CD4-positive, alpha-beta memory T cell (primary cell): ENCODE results near the gene SH3BP4. TPM values are rescaled to one million over a fixed set of nuclear protein-coding genes. Genes with fewer than 3 reads are reported as not detected.

ENCODE experiments used
- CTCF ChIA-PET: fragments of 350-600 bp; sonication (Branson Sonifier 250); formaldehyde crosslinking; loops from one replicate; lab custom pipeline; 2021; ENCODE audit warnings: inconsistent platforms; ENCODE audit not compliant: partially characterized antibody; lab: Charles Lee
- POLR2A ChIA-PET: fragments of 350-600 bp; sonication (Branson Sonifier 250); formaldehyde crosslinking; loops from one replicate; lab custom pipeline; 2021; ENCODE audit not compliant: partially characterized antibody; lab: Charles Lee
- DNase-seq, 5 donors: peaks; one replicate each; pipeline versions ENCODE4 v3.0.0 to v3.0.0-alpha.2; 2020 to 2022; ENCODE audit warnings: mixed read lengths in 1 of 5
- H3K27ac ChIP-seq: one replicate; pipeline ENCODE4 v1.7.0; 2013; ENCODE audit warnings: low read depth, low read length
- H3K27me3 ChIP-seq: 2 replicates; pipeline ENCODE4 v1.7.0; 2013; ENCODE audit warnings: mild to moderate bottlenecking, low read length, moderate library complexity; ENCODE audit not compliant: insufficient read depth
- H3K36me3 ChIP-seq: 2 replicates; pipeline ENCODE4 v1.7.0; 2013; ENCODE audit warnings: mild to moderate bottlenecking, low read length, moderate library complexity; ENCODE audit not compliant: insufficient read depth
- H3K4me1 ChIP-seq: 2 replicates; pipeline ENCODE4 v1.7.0; 2013; ENCODE audit warnings: mild to moderate bottlenecking, low read length, moderate library complexity; ENCODE audit not compliant: insufficient read depth
- H3K4me3 ChIP-seq, 2 donors: one replicate each; pipeline ENCODE4 v1.7.0; 2013; ENCODE audit warnings: low read length in 2 of 2, mild to moderate bottlenecking in 1 of 2
- H3K9me3 ChIP-seq, 2 donors: one replicate each; pipeline ENCODE4 v1.7.0; 2013; ENCODE audit warnings: low read length in 2 of 2, control low read depth in 1 of 2; ENCODE audit not compliant: control insufficient read depth in 1 of 2
- H3K27ac Mint-ChIP-seq, 7 donors: one replicate each; pipeline ENCODE4 v1.8.0; 2020 to 2021; ENCODE audit warnings: mixed read lengths in 7 of 7, mild to moderate bottlenecking in 6 of 7, inconsistent platforms in 3 of 7, moderate library complexity in 3 of 7
- H3K27me3 Mint-ChIP-seq, 2 donors: one replicate each; pipeline ENCODE4 v1.8.0; 2020 to 2021; ENCODE audit warnings: mixed read lengths in 2 of 2
- H3K36me3 Mint-ChIP-seq, 2 donors: one replicate each; pipeline ENCODE4 v1.8.0; 2020 to 2021; ENCODE audit warnings: mixed read lengths in 2 of 2, inconsistent platforms in 1 of 2, mild to moderate bottlenecking in 1 of 2
- H3K4me1 Mint-ChIP-seq, 4 donors: one replicate each; pipeline ENCODE4 v1.8.0; 2020 to 2021; ENCODE audit warnings: mixed read lengths in 4 of 4, mild to moderate bottlenecking in 1 of 4
- H3K4me3 Mint-ChIP-seq, 8 donors: one replicate each; pipeline ENCODE4 v1.8.0; 2020 to 2021; ENCODE audit warnings: mixed read lengths in 8 of 8, mild to moderate bottlenecking in 7 of 8, moderate library complexity in 6 of 8, inconsistent platforms in 3 of 8
- H3K9me3 Mint-ChIP-seq, 8 donors: one replicate each; pipeline ENCODE4 v1.8.0; 2020 to 2021; ENCODE audit warnings: mixed read lengths in 8 of 8, mild to moderate bottlenecking in 5 of 8, inconsistent platforms in 3 of 8, moderate library complexity in 1 of 8
- intact Hi-C: fragments of 100-400 bp; cut with micrococcal nuclease; formaldehyde crosslinking; loops from one replicate; pipeline ENCODE4 v1.15.1; 2023
- polyA plus RNA-seq, 2 donors: library from polyadenylated mRNA; unstranded; fragments of 300-500 nt; fragmentation: Illumina TruSeq; gene quantifications; one replicate each; pipeline ENCODE4 v1.2.3, GENCODE V29; 2021
- total RNA-seq, 2 experiments: library from RNA; stranded (reverse); gene quantifications; one replicate each; pipeline ENCODE4 v1.2.3, GENCODE V29; 2021

The SH3BP4 gene
- total and polyA plus RNA-seq, 4 experiments from 2014 or later, result 0.20 TPM; not detected in 3

DNA sequence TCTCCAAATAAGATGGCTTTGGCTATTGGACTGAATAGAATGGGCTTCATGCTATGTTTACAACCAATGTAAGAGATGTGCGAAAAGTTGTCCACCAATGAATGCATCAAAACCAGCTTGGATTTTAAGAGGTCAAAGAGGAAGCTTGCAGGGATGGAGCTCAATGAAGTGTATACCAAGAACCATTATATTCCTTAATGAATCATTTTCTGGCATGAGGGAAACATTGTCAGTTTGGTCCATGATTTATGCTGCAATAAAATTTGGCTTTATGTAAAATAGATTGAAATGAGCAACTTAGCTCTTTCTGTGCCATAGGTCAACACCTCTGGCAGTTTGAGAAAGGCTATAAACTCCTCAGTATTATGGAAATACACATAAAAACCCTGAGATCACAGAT, 107.3 kb downstream of the SH3BP4 start:
- no peak overlapping the region for H3K4me3 ChIP-seq
- intact Hi-C loops, result no loop called here
- Mint-ChIP-seq H3K36me3 (no peaks in the 10 kb centered on the region), H3K4me3 (no peak overlapping the region), H3K4me1 (no peaks in the 10 kb centered on the region), H3K9me3 (peaks cover 0 to 5% (median 1%) of the 10 kb centered on the region in 8 donors), H3K27me3 (peaks cover 7 to 16% of the 10 kb centered on the region in 2 donors), H3K27ac (no peak overlapping the region)
- POLR2A ChIA-PET, result no interaction called here
- H3K27ac ChIP-seq, result no peak overlapping the region
- DNase-seq, result no peak
- H3K4me1 ChIP-seq, result no peaks in the 10 kb centered on the region
- CTCF ChIA-PET, result no interaction called here
- no peaks in the 10 kb centered on the region for H3K36me3 ChIP-seq
- H3K9me3 ChIP-seq, result no peaks in the 10 kb centered on the region
- H3K27me3 ChIP-seq, result no peaks in the 10 kb centered on the region

DNA sequence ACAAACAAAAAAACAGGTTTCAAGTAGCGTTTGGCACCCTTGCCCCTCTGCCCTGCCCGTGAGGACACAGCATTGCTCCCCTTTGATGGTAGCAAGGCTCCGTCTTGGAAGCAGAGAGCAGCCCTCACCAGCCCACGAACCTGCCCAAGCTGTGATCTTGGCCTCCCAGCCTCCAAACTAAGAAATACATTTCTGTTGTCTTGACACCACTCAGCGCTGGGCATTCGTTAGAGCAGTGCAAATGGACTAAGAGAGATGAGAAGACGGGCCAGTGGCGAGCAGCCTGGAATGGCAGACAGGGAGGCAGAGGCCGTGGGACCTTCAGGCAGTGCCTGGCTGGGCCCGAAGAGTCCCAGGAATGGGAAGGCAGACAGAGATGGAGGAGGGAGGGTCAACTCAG, 109.8 kb downstream of the SH3BP4 start:
- POLR2A ChIA-PET, result no interaction called here
- Mint-ChIP-seq H3K4me3 (no peak overlapping the region), H3K4me1 (no peaks in the 10 kb centered on the region), H3K27ac (no peak overlapping the region), H3K27me3 (peaks cover 7 to 13% of the 10 kb centered on the region in 2 donors), H3K36me3 (no peaks in the 10 kb centered on the region), H3K9me3 (peaks cover 0 to 5% (median 1%) of the 10 kb centered on the region in 8 donors)
- Histone ChIP-seq H3K4me3 (no peak overlapping the region), H3K9me3 (no peaks in the 10 kb centered on the region), H3K27me3 (no peaks in the 10 kb centered on the region), H3K4me1 (no peaks in the 10 kb centered on the region), H3K36me3 (no peaks in the 10 kb centered on the region), H3K27ac (no peak overlapping the region)
- CTCF ChIA-PET, result no interaction called here
- no peak for DNase-seq
- intact Hi-C loops, result no loop called here

DNA sequence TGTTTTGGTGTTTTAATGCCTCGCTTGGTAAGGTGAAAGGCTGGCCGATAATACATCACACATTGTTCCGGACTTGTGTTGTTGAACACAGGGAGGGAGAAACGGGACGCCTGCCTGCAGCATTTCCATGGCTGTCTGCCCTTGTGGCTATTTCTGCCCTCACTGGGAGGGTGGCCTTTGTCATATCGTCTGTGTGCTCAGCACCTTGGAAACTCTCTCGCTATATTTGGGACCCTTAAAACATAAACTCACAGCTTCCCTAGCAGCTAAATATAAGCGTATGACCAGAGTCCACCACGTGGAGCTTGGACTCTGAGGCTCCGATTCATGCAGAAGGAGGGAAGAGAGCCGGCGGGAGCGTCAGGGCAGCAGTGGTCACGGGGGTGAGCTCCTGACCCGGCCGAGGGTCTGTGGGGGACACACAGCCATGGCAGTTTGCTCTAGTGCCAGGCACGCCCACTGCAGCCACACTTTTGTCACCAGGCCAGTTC, 111.7 kb downstream of the SH3BP4 start:
- Histone ChIP-seq H3K27me3 (no peaks in the 10 kb centered on the region), H3K36me3 (no peaks in the 10 kb centered on the region), H3K4me1 (no peaks in the 10 kb centered on the region), H3K9me3 (no peaks in the 10 kb centered on the region), H3K27ac (no peak overlapping the region), H3K4me3 (no peak overlapping the region)
- Mint-ChIP-seq H3K4me1 (no peaks in the 10 kb centered on the region), H3K27ac (no peak overlapping the region), H3K36me3 (no peaks in the 10 kb centered on the region), H3K27me3 (peaks cover 4 to 9% of the 10 kb centered on the region in 2 donors), H3K9me3 (peaks cover 0 to 4% (median 0%) of the 10 kb centered on the region in 8 donors), H3K4me3 (no peak overlapping the region)
- ChIA-PET CTCF (no interaction called here), POLR2A (no interaction called here)
- intact Hi-C loops, result no loop called here
- DNase-seq, result no peak

DNA sequence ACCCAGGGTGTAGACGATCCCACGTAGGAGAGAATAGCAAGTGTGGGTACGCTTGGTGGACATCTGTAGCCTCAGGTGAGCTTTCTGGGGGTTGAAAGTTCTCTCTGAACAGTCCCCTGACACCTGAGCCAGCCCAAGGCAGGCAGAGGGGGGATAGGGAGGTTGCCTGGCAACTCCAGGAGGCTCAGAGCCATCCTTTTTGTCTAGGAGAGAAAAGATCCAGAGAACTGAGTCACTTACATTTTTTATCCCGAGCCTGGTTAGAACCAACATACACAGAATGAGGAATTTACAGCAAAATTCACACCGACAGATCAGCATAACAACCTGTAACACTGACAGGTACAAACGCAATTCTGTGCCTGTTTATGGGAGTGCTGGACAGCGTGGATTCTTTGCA, 113.2 kb downstream of the SH3BP4 start:
- Histone ChIP-seq H3K4me3 (no peak overlapping the region), H3K9me3 (no peaks in the 10 kb centered on the region), H3K27ac (no peak overlapping the region), H3K4me1 (no peaks in the 10 kb centered on the region), H3K36me3 (no peaks in the 10 kb centered on the region), H3K27me3 (no peaks in the 10 kb centered on the region)
- no peaks in the 10 kb centered on the region for H3K9me3 Mint-ChIP-seq
- H3K4me3 Mint-ChIP-seq, result no peak overlapping the region
- intact Hi-C loops, result no loop called here
- H3K27me3 Mint-ChIP-seq, result peaks cover 6 to 9% of the 10 kb centered on the region in 2 donors
- CTCF ChIA-PET, result no interaction called here
- no peaks in the 10 kb centered on the region for H3K4me1 Mint-ChIP-seq
- no peaks in the 10 kb centered on the region for H3K36me3 Mint-ChIP-seq
- POLR2A ChIA-PET, result no interaction called here
- H3K27ac Mint-ChIP-seq, result no peak overlapping the region
- no peak for DNase-seq

DNA sequence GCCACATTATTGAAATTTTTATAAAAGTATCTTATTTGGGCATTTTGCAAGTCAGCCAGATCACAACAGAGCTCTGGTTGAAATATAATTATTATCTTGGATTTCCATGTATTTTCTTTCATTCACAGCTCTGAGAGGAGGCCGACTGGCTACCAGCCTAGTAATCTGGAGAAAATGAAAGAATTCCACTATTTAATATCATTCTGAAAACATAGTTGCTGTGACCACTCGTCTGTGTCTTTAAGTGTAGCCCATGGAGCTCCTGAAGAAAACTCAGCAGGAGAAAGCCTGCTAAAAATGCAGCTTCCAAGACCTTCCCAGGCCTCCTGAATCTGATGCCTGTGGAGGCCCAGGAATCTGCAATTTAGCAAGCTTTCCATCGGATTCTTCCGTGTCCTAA, 114.7 kb downstream of the SH3BP4 start:
- H3K4me3 Mint-ChIP-seq, result no peak overlapping the region
- intact Hi-C loops, result no loop called here
- DNase-seq, result no peak
- Histone ChIP-seq H3K4me3 (no peak overlapping the region), H3K4me1 (no peaks in the 10 kb centered on the region), H3K27ac (no peak overlapping the region), H3K9me3 (no peaks in the 10 kb centered on the region), H3K36me3 (no peaks in the 10 kb centered on the region), H3K27me3 (no peaks in the 10 kb centered on the region)
- no peaks in the 10 kb centered on the region for H3K4me1 Mint-ChIP-seq
- no peaks in the 10 kb centered on the region for H3K36me3 Mint-ChIP-seq
- no peak overlapping the region for H3K27ac Mint-ChIP-seq
- H3K27me3 Mint-ChIP-seq, result peaks cover 6 to 9% of the 10 kb centered on the region in 2 donors
- ChIA-PET CTCF (no interaction called here), POLR2A (no interaction called here)
- peaks cover 0 to 2% (median 0%) of the 10 kb centered on the region in 8 donors for H3K9me3 Mint-ChIP-seq

DNA sequence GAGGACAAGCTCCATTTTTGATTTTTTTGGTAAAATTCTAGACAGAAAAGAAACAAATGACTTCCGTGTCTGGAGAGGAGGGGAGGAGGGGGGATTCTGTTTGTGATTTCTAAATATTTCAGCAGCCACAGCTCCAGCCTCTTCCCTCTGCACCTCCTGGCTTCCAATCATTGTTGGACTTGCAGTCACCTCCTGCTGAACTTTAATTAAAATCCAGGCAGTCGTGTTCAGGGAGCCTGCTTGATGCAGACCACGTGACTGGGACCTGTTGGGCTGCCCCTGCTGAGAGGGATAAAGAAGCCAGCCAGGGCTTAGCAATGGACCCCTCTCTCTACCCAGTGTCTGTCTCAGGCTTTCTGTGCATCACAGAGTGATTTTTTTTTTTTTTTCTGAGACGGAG, 115.1 kb downstream of the SH3BP4 start:
- H3K4me1 Mint-ChIP-seq, result no peaks in the 10 kb centered on the region
- POLR2A ChIA-PET, result no interaction called here
- H3K27me3 ChIP-seq, result no peaks in the 10 kb centered on the region
- H3K27ac Mint-ChIP-seq, result no peak overlapping the region
- intact Hi-C loops, result no loop called here
- no peak overlapping the region for H3K4me3 Mint-ChIP-seq
- no peaks in the 10 kb centered on the region for H3K9me3 ChIP-seq
- no peak overlapping the region for H3K4me3 ChIP-seq
- CTCF ChIA-PET, result no interaction called here
- no peaks in the 10 kb centered on the region for H3K36me3 ChIP-seq
- H3K9me3 Mint-ChIP-seq, result peaks cover 0 to 2% (median 0%) of the 10 kb centered on the region in 8 donors
- no peak overlapping the region for H3K27ac ChIP-seq
- H3K4me1 ChIP-seq, result no peaks in the 10 kb centered on the region
- H3K27me3 Mint-ChIP-seq, result peaks cover 8 to 10% of the 10 kb centered on the region in 2 donors
- no peaks in the 10 kb centered on the region for H3K36me3 Mint-ChIP-seq
- DNase-seq, result no peak

DNA sequence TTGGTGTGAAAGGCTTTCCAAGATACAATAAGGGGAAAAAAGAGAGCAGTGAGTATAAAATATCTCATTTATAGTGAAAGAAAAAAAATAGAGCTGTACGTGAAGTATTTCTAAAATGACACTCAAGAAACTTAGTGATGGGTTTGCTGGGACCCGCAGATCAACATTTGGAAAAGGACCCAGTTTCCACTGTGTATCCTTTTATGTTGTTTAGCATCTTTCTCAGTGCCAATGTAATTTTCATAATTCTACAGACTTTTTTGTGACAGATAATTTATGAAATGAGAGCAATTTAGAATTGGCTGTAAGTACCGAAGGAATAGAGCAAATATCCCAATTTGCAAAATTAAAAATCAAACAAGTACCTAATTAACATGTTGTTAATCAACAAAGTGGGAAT, 116.9 kb downstream of the SH3BP4 start:
- Mint-ChIP-seq H3K27me3 (peaks cover 8 to 10% of the 10 kb centered on the region in 2 donors), H3K36me3 (no peaks in the 10 kb centered on the region), H3K27ac (no peak overlapping the region)

More for the DNA sequence above, 116.9 kb downstream of the SH3BP4 start:
- no peak overlapping the region for H3K4me3 Mint-ChIP-seq
- POLR2A ChIA-PET, result no interaction called here
- CTCF ChIA-PET, result no interaction called here
- no peaks in the 10 kb centered on the region for H3K4me1 Mint-ChIP-seq
- H3K4me1 ChIP-seq, result no peaks in the 10 kb centered on the region
- H3K27me3 ChIP-seq, result no peaks in the 10 kb centered on the region
- no peaks in the 10 kb centered on the region for H3K36me3 ChIP-seq
- DNase-seq, result no peak
- H3K9me3 Mint-ChIP-seq, result peaks cover 0 to 2% (median 0%) of the 10 kb centered on the region in 8 donors
- H3K4me3 ChIP-seq, result no peak overlapping the region
- no peak overlapping the region for H3K27ac ChIP-seq
- intact Hi-C loops, result no loop called here
- no peaks in the 10 kb centered on the region for H3K9me3 ChIP-seq
